ENCODE data around the gene PLPPR3.

PLPPR3 gene

GRCh38 chr19:800360-801029, 21.3 kb downstream of the PLPPR3 start:
- Mint-ChIP-seq H3K4me3 (peak overlapping the region; percentile 89), H3K36me3 (peaks cover 47% of the 10 kb centered on the region), H3K27ac (peak overlapping the region; percentile 90), H3K4me1 (peaks cover 52% of the 10 kb centered on the region), H3K9me3 (no peaks in the 10 kb centered on the region), H3K27me3 (no peaks in the 10 kb centered on the region)
- no peak for ATAC-seq

GRCh38 chr19:799076-799881, 22.5 kb downstream of the PLPPR3 start:
- no peaks in the 10 kb centered on the region for H3K9me3 Mint-ChIP-seq
- H3K36me3 Mint-ChIP-seq = peaks cover 41% of the 10 kb centered on the region
- peak overlapping the region; percentile 90 for H3K27ac Mint-ChIP-seq
- peaks cover 52% of the 10 kb centered on the region for H3K4me1 Mint-ChIP-seq
- H3K4me3 Mint-ChIP-seq = peak overlapping the region; percentile 89
- no peak for ATAC-seq
- H3K27me3 Mint-ChIP-seq = no peaks in the 10 kb centered on the region

- peaks cover 34% of the 10 kb centered on the region for H3K36me3 Mint-ChIP-seq
- H3K27ac Mint-ChIP-seq = peak overlapping the region; percentile 90
- peak overlapping the region; percentile 89 for H3K4me3 Mint-ChIP-seq
- H3K27me3 Mint-ChIP-seq = no peaks in the 10 kb centered on the region
- no peaks in the 10 kb centered on the region for H3K9me3 Mint-ChIP-seq
- peaks cover 52% of the 10 kb centered on the region for H3K4me1 Mint-ChIP-seq
- ATAC-seq = no peak
Observed at GRCh38 chr19:798415-799075, 23.2 kb downstream of the PLPPR3 start.

- ATAC-seq = peak; percentile 58
- Mint-ChIP-seq H3K9me3 (no peaks in the 10 kb centered on the region), H3K4me1 (peaks cover 44% of the 10 kb centered on the region), H3K4me3 (peak overlapping the region; percentile 92), H3K27ac (peak overlapping the region; percentile 90), H3K27me3 (no peaks in the 10 kb centered on the region), H3K36me3 (peaks cover 26% of the 10 kb centered on the region)
Observed at GRCh38 chr19:797528-798414, 24.0 kb downstream of the PLPPR3 start.

- Mint-ChIP-seq H3K9me3 (no peaks in the 10 kb centered on the region), H3K27me3 (peaks cover 3% of the 10 kb centered on the region), H3K36me3 (peaks cover 20% of the 10 kb centered on the region), H3K27ac (peak within 1 kb of the TSS; percentile 90), H3K4me1 (peaks cover 36% of the 10 kb centered on the region), H3K4me3 (peak within 1 kb of the TSS; percentile 92)
- ATAC-seq = peak; percentile 93
Observed at GRCh38 chr19:796692-797527, 24.8 kb downstream of the PLPPR3 start, which contains the start of gene PTBP1. PTBP1 (plus strand) TSS chr19:797452; CDS start chr19:797498, 46 bp downstream.

- Mint-ChIP-seq H3K27ac (peak overlapping the region; percentile 90), H3K27me3 (peaks cover 13% of the 10 kb centered on the region), H3K4me3 (peak overlapping the region; percentile 92), H3K4me1 (peaks cover 26% of the 10 kb centered on the region), H3K36me3 (peaks cover 17% of the 10 kb centered on the region), H3K9me3 (no peaks in the 10 kb centered on the region)
- ATAC-seq = no peak
Observed at GRCh38 chr19:795691-796581, 25.8 kb downstream of the PLPPR3 start.

GRCh38 chr19:795073-795611, 26.6 kb downstream of the PLPPR3 start:
- peaks cover 11% of the 10 kb centered on the region for H3K36me3 Mint-ChIP-seq
- peaks cover 18% of the 10 kb centered on the region for H3K4me1 Mint-ChIP-seq
- no peak overlapping the region for H3K4me3 Mint-ChIP-seq
- no peak for ATAC-seq
- no peaks in the 10 kb centered on the region for H3K9me3 Mint-ChIP-seq
- H3K27me3 Mint-ChIP-seq = peaks cover 20% of the 10 kb centered on the region
- H3K27ac Mint-ChIP-seq = no peak overlapping the region

- Mint-ChIP-seq H3K9me3 (no peaks in the 10 kb centered on the region), H3K4me1 (peaks cover 12% of the 10 kb centered on the region), H3K4me3 (no peak overlapping the region), H3K27me3 (peaks cover 34% of the 10 kb centered on the region), H3K27ac (no peak overlapping the region), H3K36me3 (no peaks in the 10 kb centered on the region)
- ATAC-seq = no peak
Observed at GRCh38 chr19:793806-794205, 27.9 kb downstream of the PLPPR3 start.

GRCh38 chr19:792306-792885, 29.4 kb downstream of the PLPPR3 start:
- peaks cover 12% of the 10 kb centered on the region for H3K4me1 Mint-ChIP-seq
- no peak overlapping the region for H3K4me3 Mint-ChIP-seq
- no peak overlapping the region for H3K27ac Mint-ChIP-seq
- H3K27me3 Mint-ChIP-seq = peaks cover 35% of the 10 kb centered on the region
- no peaks in the 10 kb centered on the region for H3K36me3 Mint-ChIP-seq
- H3K9me3 Mint-ChIP-seq = no peaks in the 10 kb centered on the region
- no peak for ATAC-seq

- ATAC-seq = no peak
- Mint-ChIP-seq H3K4me3 (no peak overlapping the region), H3K27ac (no peak overlapping the region), H3K9me3 (no peaks in the 10 kb centered on the region), H3K36me3 (no peaks in the 10 kb centered on the region), H3K4me1 (peaks cover 11% of the 10 kb centered on the region), H3K27me3 (peaks cover 35% of the 10 kb centered on the region)
Observed at GRCh38 chr19:791567-792305, 30.0 kb downstream of the PLPPR3 start.

GRCh38 chr19:791007-791566, 30.7 kb downstream of the PLPPR3 start:
- no peak for ATAC-seq
- H3K27me3 Mint-ChIP-seq = peaks cover 35% of the 10 kb centered on the region
- H3K9me3 Mint-ChIP-seq = no peaks in the 10 kb centered on the region
- H3K36me3 Mint-ChIP-seq = no peaks in the 10 kb centered on the region
- no peak overlapping the region for H3K4me3 Mint-ChIP-seq
- peaks cover 8% of the 10 kb centered on the region for H3K4me1 Mint-ChIP-seq
- no peak overlapping the region for H3K27ac Mint-ChIP-seq

GRCh38 chr19:789701-790060, 32.1 kb downstream of the PLPPR3 start:
- H3K36me3 Mint-ChIP-seq = no peaks in the 10 kb centered on the region
- H3K27ac Mint-ChIP-seq = no peak overlapping the region
- H3K4me1 Mint-ChIP-seq = peaks cover 8% of the 10 kb centered on the region
- no peak overlapping the region for H3K4me3 Mint-ChIP-seq
- H3K9me3 Mint-ChIP-seq = no peaks in the 10 kb centered on the region
- no peak for ATAC-seq
- H3K27me3 Mint-ChIP-seq = peaks cover 35% of the 10 kb centered on the region
